HEK293 (cell line): ENCODE data around the gene ANOS1.

ENCODE experiments used
- CTCF ChIA-PET: fragments of 350-600 bp; formaldehyde crosslinking; extraction: SDS; loops from one replicate; lab custom pipeline; 2021; ENCODE audit warnings: antibody characterized with exemption; lab: Yijun Ruan, JAX
- POLR2A ChIA-PET: fragments of 300-600 bp; formaldehyde crosslinking; extraction: SDS; loops from one replicate; lab custom pipeline; 2020; ENCODE audit warnings: antibody characterized with exemption, inconsistent platforms; lab: Yijun Ruan, JAX
- H3K27ac ChIP-seq: fragments of 200-500 bp; sonication (Bioruptor generic); 2 replicates; pipeline ENCODE4 v1.5.1; 2014; ENCODE audit warnings: low read depth, low read length, control low read depth, inconsistent platforms; ENCODE audit errors: extremely low read depth
- H3K36me3 ChIP-seq, 2 experiments: fragments of 200-500 bp in 1 of 2; sonication (Bioruptor generic) in 1 of 2; 1 replicate in 1 of 2; 2 replicates in 1 of 2; pipeline ENCODE4 v1.5.1; 2014 to 2017; ENCODE audit warnings: inconsistent platforms in 2 of 2, low read length in 2 of 2; ENCODE audit not compliant: control insufficient read depth in 2 of 2, insufficient read depth in 1 of 2
- H3K4me1 ChIP-seq: fragments of 200-500 bp; sonication (Bioruptor generic); 2 replicates; pipeline ENCODE4 v1.5.1; 2014; ENCODE audit warnings: mild to moderate bottlenecking, low read length, inconsistent platforms; ENCODE audit not compliant: control insufficient read depth, insufficient read depth
- H3K4me3 ChIP-seq: 2 replicates; pipeline ENCODE4 v1.5.1; 2011; ENCODE audit warnings: low read depth, mild to moderate bottlenecking, control low read depth, low read length, moderate library complexity
- H3K9me3 ChIP-seq: fragments of 200-500 bp; sonication (Bioruptor generic); 2 replicates; pipeline ENCODE4 v1.5.1; 2014; ENCODE audit warnings: low read depth, low read length, inconsistent platforms; ENCODE audit not compliant: control insufficient read depth, insufficient read depth
- HOXD13 ChIP-seq: sonication (generic); formaldehyde crosslinking; IDR thresholded peaks from 2 replicates; pipeline ENCODE4 v1.8.0; 2022; ENCODE audit warnings: missing genetic modification reagents, borderline replicate concordance
- OVOL3 ChIP-seq: fragments of 450-650 bp; formaldehyde crosslinking; IDR thresholded peaks from 2 replicates; pipeline ENCODE4 v1.5.1; 2016; ENCODE audit warnings: missing biosample characterization, missing genetic modification characterization
- ZNF16 ChIP-seq: fragments of 450-650 bp; formaldehyde crosslinking; IDR thresholded peaks from 2 replicates; pipeline ENCODE4 v1.5.1; 2016; ENCODE audit warnings: low read depth, missing biosample characterization, missing genetic modification characterization
- ZNF302 ChIP-seq: fragments of 450-650 bp; formaldehyde crosslinking; IDR thresholded peaks from 2 replicates; pipeline ENCODE4 v1.5.1; 2016; ENCODE audit warnings: missing biosample characterization, missing genetic modification characterization, low read depth
- ZNF426 ChIP-seq: fragments of 450-650 bp; formaldehyde crosslinking; IDR thresholded peaks from 2 replicates; pipeline ENCODE4 v1.5.1; 2017; ENCODE audit warnings: missing biosample characterization, missing genetic modification characterization, mild to moderate bottlenecking, inconsistent platforms, moderate library complexity
- ZNF473 ChIP-seq: fragments of 450-650 bp; formaldehyde crosslinking; IDR thresholded peaks from 2 replicates; pipeline ENCODE4 v1.5.1; 2017; ENCODE audit warnings: missing biosample characterization, missing genetic modification characterization
- ZNF548 ChIP-seq: fragments of 450-650 bp; formaldehyde crosslinking; IDR thresholded peaks from 2 replicates; pipeline ENCODE4 v1.5.1; 2016; ENCODE audit warnings: missing biosample characterization, missing genetic modification characterization
- ZNF610 ChIP-seq: fragments of 450-650 bp; formaldehyde crosslinking; IDR thresholded peaks from 2 replicates; pipeline ENCODE4 v1.5.1; 2016; ENCODE audit warnings: missing biosample characterization, missing genetic modification characterization, borderline replicate concordance
- ZNF621 ChIP-seq: fragments of 450-650 bp; formaldehyde crosslinking; IDR thresholded peaks from 2 replicates; pipeline ENCODE4 v1.5.1; 2017; ENCODE audit warnings: missing biosample characterization, missing genetic modification characterization
- ZNF629 ChIP-seq: fragments of 450-650 bp; formaldehyde crosslinking; IDR thresholded peaks from 2 replicates; pipeline ENCODE4 v1.5.1; 2017; ENCODE audit warnings: missing biosample characterization, missing genetic modification characterization
- ZNF768 ChIP-seq: fragments of 450-650 bp; formaldehyde crosslinking; IDR thresholded peaks from 2 replicates; pipeline ENCODE4 v1.5.1; 2018; ENCODE audit warnings: missing biosample characterization, mild to moderate bottlenecking, missing genetic modification characterization
- ZNF776 ChIP-seq: fragments of 450-650 bp; formaldehyde crosslinking; IDR thresholded peaks from 2 replicates; pipeline ENCODE4 v1.5.0; 2017; ENCODE audit warnings: missing biosample characterization, missing genetic modification characterization, borderline replicate concordance
- TF ChIP-seq, protein P1 (sequence below): fragments of 450-650 bp; formaldehyde crosslinking; IDR thresholded peaks from 2 replicates; pipeline ENCODE4 v1.5.1; 2016; ENCODE audit warnings: missing biosample characterization, missing genetic modification characterization
- TF ChIP-seq, protein P2 (sequence below): fragments of 450-650 bp; IDR thresholded peaks from 2 replicates; pipeline ENCODE4 v1.5.1; 2018; ENCODE audit warnings: missing biosample characterization, missing genetic modification characterization
- TF ChIP-seq, protein P3 (sequence below): fragments of 450-650 bp; formaldehyde crosslinking; IDR thresholded peaks from 2 replicates; pipeline ENCODE4 v1.5.1; 2016; ENCODE audit warnings: missing biosample characterization, missing genetic modification characterization
- TF ChIP-seq, protein P4 (sequence below): fragments of 450-650 bp; formaldehyde crosslinking; IDR thresholded peaks from 2 replicates; pipeline ENCODE4 v1.5.1; 2016; ENCODE audit warnings: missing biosample characterization, missing genetic modification characterization
- TF ChIP-seq, protein P5 (sequence below): fragments of 450-650 bp; formaldehyde crosslinking; IDR thresholded peaks from 2 replicates; pipeline ENCODE4 v1.5.1; 2016; ENCODE audit warnings: missing biosample characterization, missing genetic modification characterization

ANOS1 gene

DNA sequence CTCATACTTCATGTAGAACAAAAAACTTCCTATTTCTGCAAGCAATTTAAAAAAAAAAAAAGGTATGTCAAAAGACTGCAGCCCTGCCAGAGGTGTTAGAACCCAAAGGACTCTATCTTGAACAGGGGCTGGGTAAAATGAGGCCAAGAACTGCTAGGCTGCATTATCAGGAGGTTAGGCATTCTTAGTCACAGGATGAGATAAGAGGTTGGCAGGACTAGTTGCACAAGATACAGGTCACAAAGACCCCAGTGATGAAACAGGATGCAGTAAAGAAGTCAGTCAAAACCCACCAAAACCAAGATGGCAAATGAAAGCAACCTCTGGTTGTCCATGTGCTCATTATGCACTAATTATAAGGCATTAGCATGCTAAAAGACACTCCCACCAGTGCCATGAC is 104.1 kb downstream of the ANOS1 start:
- H3K4me1 ChIP-seq = no peaks in the 10 kb centered on the region
- no peaks in the 10 kb centered on the region for H3K36me3 ChIP-seq
- H3K27ac ChIP-seq = no peak overlapping the region
- no peak overlapping the region for H3K4me3 ChIP-seq
- no peaks in the 10 kb centered on the region for H3K9me3 ChIP-seq
- TF ChIP-seq ZNF768 (tag by site-specific recombination) = no peak
- TF ChIP-seq ZNF16 (tag by site-specific recombination) = no peak
- TF ChIP-seq, protein P1, sequence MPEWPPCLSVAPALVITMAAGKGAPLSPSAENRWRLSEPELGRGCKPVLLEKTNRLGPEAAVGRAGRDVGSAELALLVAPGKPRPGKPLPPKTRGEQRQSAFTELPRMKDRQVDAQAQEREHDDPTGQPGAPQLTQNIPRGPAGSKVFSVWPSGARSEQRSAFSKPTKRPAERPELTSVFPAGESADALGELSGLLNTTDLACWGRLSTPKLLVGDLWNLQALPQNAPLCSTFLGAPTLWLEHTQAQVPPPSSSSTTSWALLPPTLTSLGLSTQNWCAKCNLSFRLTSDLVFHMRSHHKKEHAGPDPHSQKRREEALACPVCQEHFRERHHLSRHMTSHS = no peak
- TF ChIP-seq, protein P2, sequence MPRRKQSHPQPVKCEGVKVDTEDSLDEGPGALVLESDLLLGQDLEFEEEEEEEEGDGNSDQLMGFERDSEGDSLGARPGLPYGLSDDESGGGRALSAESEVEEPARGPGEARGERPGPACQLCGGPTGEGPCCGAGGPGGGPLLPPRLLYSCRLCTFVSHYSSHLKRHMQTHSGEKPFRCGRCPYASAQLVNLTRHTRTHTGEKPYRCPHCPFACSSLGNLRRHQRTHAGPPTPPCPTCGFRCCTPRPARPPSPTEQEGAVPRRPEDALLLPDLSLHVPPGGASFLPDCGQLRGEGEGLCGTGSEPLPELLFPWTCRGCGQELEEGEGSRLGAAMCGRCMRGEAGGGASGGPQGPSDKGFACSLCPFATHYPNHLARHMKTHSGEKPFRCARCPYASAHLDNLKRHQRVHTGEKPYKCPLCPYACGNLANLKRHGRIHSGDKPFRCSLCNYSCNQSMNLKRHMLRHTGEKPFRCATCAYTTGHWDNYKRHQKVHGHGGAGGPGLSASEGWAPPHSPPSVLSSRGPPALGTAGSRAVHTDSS = no peak
- no peak for TF ChIP-seq OVOL3 (tag by site-specific recombination)
- no peak for TF ChIP-seq ZNF302
- ChIA-PET POLR2A (no interaction called here), CTCF (no interaction called here)

DNA sequence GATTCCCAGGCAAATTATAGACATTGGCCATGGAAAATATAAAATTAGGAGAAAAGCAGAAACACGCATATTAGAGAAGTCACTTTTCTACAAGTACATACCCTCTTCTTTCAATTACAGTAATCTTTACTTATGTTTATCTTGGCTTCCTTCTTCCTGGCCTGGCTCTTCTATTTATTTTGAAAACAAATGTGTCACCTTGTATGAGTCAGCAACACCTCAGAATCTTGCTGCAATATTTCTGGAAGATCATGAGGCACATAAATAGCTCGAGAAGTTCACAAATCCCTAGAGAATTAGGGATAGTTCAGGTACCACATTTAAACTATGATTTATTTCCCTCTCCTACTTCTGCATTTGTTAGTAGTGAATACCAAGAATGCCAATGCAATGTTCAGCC is 124.6 kb downstream of the ANOS1 start:
- no peaks in the 10 kb centered on the region for H3K4me1 ChIP-seq
- H3K4me3 ChIP-seq = no peak overlapping the region
- H3K27ac ChIP-seq = no peak overlapping the region
- H3K36me3 ChIP-seq = no peaks in the 10 kb centered on the region
- TF ChIP-seq ZNF548 (tag by site-specific recombination) (no peak), ZNF473 (tag by site-specific recombination) (no peak)
- TF ChIP-seq, protein P3, sequence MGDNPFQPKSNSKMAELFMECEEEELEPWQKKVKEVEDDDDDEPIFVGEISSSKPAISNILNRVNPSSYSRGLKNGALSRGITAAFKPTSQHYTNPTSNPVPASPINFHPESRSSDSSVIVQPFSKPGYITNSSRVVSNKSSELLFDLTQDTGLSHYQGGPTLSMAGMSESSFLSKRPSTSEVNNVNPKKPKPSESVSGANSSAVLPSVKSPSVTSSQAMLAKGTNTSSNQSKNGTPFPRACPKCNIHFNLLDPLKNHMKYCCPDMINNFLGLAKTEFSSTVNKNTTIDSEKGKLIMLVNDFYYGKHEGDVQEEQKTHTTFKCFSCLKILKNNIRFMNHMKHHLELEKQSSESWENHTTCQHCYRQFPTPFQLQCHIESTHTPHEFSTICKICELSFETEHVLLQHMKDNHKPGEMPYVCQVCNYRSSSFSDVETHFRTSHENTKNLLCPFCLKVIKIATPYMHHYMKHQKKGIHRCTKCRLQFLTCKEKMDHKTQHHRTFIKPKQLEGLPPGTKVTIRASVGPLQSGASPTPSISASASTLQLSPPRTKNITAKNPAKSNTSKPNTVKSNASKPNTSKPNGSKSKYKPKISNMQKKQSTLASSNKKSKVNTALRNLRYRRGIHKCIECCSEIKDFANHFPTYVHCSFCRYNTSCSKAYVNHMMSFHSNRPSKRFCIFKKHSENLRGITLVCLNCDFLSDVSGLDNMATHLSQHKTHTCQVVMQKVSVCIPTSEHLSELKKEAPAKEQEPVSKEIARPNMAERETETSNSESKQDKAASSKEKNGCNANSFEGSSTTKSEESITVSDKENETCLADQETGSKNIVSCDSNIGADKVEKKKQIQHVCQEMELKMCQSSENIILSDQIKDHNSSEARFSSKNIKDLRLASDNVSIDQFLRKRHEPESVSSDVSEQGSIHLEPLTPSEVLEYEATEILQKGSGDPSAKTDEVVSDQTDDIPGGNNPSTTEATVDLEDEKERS = no peak
- H3K9me3 ChIP-seq = peaks cover 6% of the 10 kb centered on the region
- POLR2A ChIA-PET = no interaction called here
- CTCF ChIA-PET = no interaction called here

DNA sequence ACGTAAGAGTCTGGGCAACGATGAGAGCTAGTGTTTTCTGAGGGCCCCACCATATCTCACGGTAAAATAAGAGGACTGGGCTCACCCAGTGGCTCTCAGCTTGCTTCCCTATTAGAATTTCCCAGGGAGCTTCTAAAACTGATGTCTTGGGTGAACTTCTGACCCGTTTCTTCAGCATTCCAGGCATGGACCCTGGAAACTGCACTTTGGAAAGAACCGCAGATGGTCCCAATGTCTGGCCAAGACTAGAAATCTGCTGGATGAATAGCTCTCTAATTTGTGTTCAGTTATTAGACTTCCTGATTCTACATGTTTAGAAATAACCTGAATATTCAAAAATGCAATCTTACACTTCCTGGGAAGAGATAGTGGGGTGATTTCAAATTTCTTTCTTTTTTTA is 127.8 kb downstream of the ANOS1 start:
- CTCF ChIA-PET = no interaction called here
- Histone ChIP-seq H3K4me3 (no peak overlapping the region), H3K9me3 (no peaks in the 10 kb centered on the region), H3K4me1 (no peaks in the 10 kb centered on the region)
- TF ChIP-seq ZNF629 (no peak), ZNF610 (tag by site-specific recombination) (no peak), ZNF776 (no peak), HOXD13 (CRISPR knock-in tag) (no peak), ZNF621 (no peak), ZNF426 (tag by site-specific recombination) (no peak)
- TF ChIP-seq, protein P4, sequence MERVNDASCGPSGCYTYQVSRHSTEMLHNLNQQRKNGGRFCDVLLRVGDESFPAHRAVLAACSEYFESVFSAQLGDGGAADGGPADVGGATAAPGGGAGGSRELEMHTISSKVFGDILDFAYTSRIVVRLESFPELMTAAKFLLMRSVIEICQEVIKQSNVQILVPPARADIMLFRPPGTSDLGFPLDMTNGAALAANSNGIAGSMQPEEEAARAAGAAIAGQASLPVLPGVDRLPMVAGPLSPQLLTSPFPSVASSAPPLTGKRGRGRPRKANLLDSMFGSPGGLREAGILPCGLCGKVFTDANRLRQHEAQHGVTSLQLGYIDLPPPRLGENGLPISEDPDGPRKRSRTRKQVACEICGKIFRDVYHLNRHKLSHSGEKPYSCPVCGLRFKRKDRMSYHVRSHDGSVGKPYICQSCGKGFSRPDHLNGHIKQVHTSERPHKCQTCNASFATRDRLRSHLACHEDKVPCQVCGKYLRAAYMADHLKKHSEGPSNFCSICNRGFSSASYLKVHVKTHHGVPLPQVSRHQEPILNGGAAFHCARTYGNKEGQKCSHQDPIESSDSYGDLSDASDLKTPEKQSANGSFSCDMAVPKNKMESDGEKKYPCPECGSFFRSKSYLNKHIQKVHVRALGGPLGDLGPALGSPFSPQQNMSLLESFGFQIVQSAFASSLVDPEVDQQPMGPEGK (tag by site-specific recombination) = no peak
- TF ChIP-seq, protein P5, sequence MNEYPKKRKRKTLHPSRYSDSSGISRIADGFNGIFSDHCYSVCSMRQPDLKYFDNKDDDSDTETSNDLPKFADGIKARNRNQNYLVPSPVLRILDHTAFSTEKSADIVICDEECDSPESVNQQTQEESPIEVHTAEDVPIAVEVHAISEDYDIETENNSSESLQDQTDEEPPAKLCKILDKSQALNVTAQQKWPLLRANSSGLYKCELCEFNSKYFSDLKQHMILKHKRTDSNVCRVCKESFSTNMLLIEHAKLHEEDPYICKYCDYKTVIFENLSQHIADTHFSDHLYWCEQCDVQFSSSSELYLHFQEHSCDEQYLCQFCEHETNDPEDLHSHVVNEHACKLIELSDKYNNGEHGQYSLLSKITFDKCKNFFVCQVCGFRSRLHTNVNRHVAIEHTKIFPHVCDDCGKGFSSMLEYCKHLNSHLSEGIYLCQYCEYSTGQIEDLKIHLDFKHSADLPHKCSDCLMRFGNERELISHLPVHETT = no peak
- TF ChIP-seq, all 188 proteins: peak for 0
- POLR2A ChIA-PET = no interaction called here
- H3K36me3 ChIP-seq = no peaks in the 10 kb centered on the region
- H3K27ac ChIP-seq = no peak overlapping the region
